HepG2 (cell line): Measurements from ENCODE around the gene ZCCHC7. TPM values are rescaled to one million over a fixed set of nuclear protein-coding genes. Genes with fewer than 3 reads are reported as not detected.

Experiments used
- ATAC-seq: fragments of 200-7000 bp; cut with Tn5 transposase; 3 replicates; pipeline ENCODE4 v1.9.1; 2020; ENCODE audit warnings: mild to moderate bottlenecking, moderate library complexity
- BruUV-seq: library from RNA; stranded (reverse); fragments of 400-500 nt; replicated peaks from 2 replicates; lab custom pipeline; 2021; lab: Mats Ljungman, UMichigan
- CTCF ChIA-PET: fragments of 300-600 bp; formaldehyde crosslinking; extraction: SDS; loops from one replicate; lab custom pipeline; 2021; ENCODE audit warnings: low total read pairs, inconsistent platforms, low intra/inter-chr PET ratio; lab: Yijun Ruan, JAX
- POLR2A ChIA-PET: fragments of 350-600 bp; sonication (Branson Sonifier 250); formaldehyde crosslinking; loops from one replicate; lab custom pipeline; 2020; ENCODE audit warnings: antibody characterized with exemption, inconsistent platforms; lab: Yijun Ruan, JAX
- DNase-seq: peaks from one replicate; pipeline ENCODE4 v3.0.0-alpha.2; 2015; ENCODE audit warnings: low spot score
- FAIRE-seq: peaks from 3 replicates; lab custom pipeline; 2011; peaks lifted over from hg19 to GRCh38; lab: Jason Lieb, UNC
- H2AFZ ChIP-seq: one replicate; pipeline ENCODE4 v1.6.1; 2011; ENCODE audit warnings: low read length, inconsistent platforms
- H3K27ac ChIP-seq: fragments of 300-600 bp; 3 replicates; pipeline ENCODE4 v1.8.0; 2011; ENCODE audit warnings: mixed run types, mild to moderate bottlenecking, mixed read lengths, low read length, inconsistent platforms; ENCODE audit not compliant: insufficient read depth; ENCODE audit errors: extremely low read length
- H3K27me3 ChIP-seq, 2 experiments: fragments of 200-600 bp in 1 of 2; 2 replicates in 1 of 2; 3 replicates in 1 of 2; pipeline versions ENCODE4 v1.6.0 to v1.8.0; 2011; ENCODE audit warnings: low read length in 2 of 2, mild to moderate bottlenecking in 2 of 2, moderate library complexity in 2 of 2, inconsistent platforms in 1 of 2; ENCODE audit not compliant: insufficient read depth in 2 of 2, control insufficient read depth in 1 of 2
- H3K36me3 ChIP-seq, 2 experiments: fragments of 200-600 bp in 1 of 2; replicated peaks in 1 of 2; 2 replicates in 1 of 2; 3 replicates in 1 of 2; pipeline versions ENCODE4 v1.5.1 to v1.8.0; 2011; ENCODE audit warnings: low read length in 2 of 2, inconsistent platforms in 1 of 2; ENCODE audit not compliant: insufficient read depth in 2 of 2, control insufficient read depth in 1 of 2
- H3K4me1 ChIP-seq: 2 replicates; pipeline ENCODE4 v1.5.1; 2012; ENCODE audit warnings: low read length, inconsistent platforms; ENCODE audit not compliant: insufficient read depth
- H3K4me2 ChIP-seq: 2 replicates; pipeline ENCODE4 v1.6.0; 2011; ENCODE audit warnings: low read depth, low read length, inconsistent platforms
- H3K4me3 ChIP-seq, 3 experiments: fragments of 200-600 bp in 1 of 3; sonication (generic), shearing (Covaris generic) in 1 of 3; replicated peaks in 1 of 3; 2 replicates each; pipeline ENCODE4 v1.5.1; 2011 to 2016; ENCODE audit warnings: low read length in 3 of 3, inconsistent platforms in 2 of 3, low read depth in 2 of 3, mild to moderate bottlenecking in 2 of 3, control low read depth in 1 of 3, mixed read lengths in 1 of 3; ENCODE audit not compliant: insufficient read depth in 1 of 3
- H3K79me2 ChIP-seq: one replicate; pipeline ENCODE4 v1.6.1; 2011; ENCODE audit warnings: low read length, inconsistent platforms; ENCODE audit not compliant: insufficient read depth
- H3K9ac ChIP-seq: 2 replicates; pipeline ENCODE4 v1.6.0; 2011; ENCODE audit warnings: mild to moderate bottlenecking, low read depth, low read length, inconsistent platforms; ENCODE audit not compliant: insufficient read depth
- H3K9me3 ChIP-seq: 2 replicates; pipeline ENCODE4 v1.5.1; 2012; ENCODE audit warnings: mild to moderate bottlenecking, low read length
- H4K20me1 ChIP-seq: 2 replicates; pipeline ENCODE4 v1.6.0; 2011; ENCODE audit warnings: inconsistent platforms, mild to moderate bottlenecking, low read length, moderate library complexity; ENCODE audit not compliant: insufficient read depth
- MLLT10 ChIP-seq: sonication (generic); formaldehyde crosslinking; IDR thresholded peaks from 2 replicates; pipeline ENCODE4 v1.4.0; 2020; ENCODE audit warnings: missing genetic modification reagents
- PHF21A ChIP-seq: sonication (generic); formaldehyde crosslinking; IDR thresholded peaks from 2 replicates; pipeline ENCODE4 v1.5.0; 2020; ENCODE audit warnings: mild to moderate bottlenecking, missing genetic modification reagents
- RXRB ChIP-seq: IDR thresholded peaks from 2 replicates; pipeline ENCODE4 v1.6.1; 2016; ENCODE audit warnings: borderline replicate concordance, missing genetic modification reagents, missing compliant biosample characterization
- SP5 ChIP-seq: IDR thresholded peaks from 2 replicates; pipeline ENCODE4 v1.6.1; 2016; ENCODE audit warnings: low read depth, borderline replicate concordance
- ZNF510 ChIP-seq: sonication (generic); formaldehyde crosslinking; IDR thresholded peaks from 2 replicates; pipeline ENCODE4 v1.4.0; 2020; ENCODE audit warnings: low read depth, mild to moderate bottlenecking, missing genetic modification reagents
- ZNF616 ChIP-seq: sonication (generic); formaldehyde crosslinking; IDR thresholded peaks from 2 replicates; pipeline ENCODE4 v1.5.0; 2020; ENCODE audit warnings: low read depth, mild to moderate bottlenecking, missing genetic modification reagents
- WGBS: methylation state at CpG from one replicate; pipeline ENCODE4 v1.1.6; 2017; ENCODE audit warnings: low lambda C conversion rate; 5-methylcytosine and 5-hydroxymethylcytosine counted together
- in situ Hi-C: cut with HindIII; loops from 2 replicates; pipeline ENCODE4 v1.10.0; 2017; ENCODE audit warnings: low pct_unique_long_range_greater_than_20kb; ENCODE audit not compliant: extremely low pct_ligation_motif_present
- intact Hi-C: fragments of 100-400 bp; cut with micrococcal nuclease; formaldehyde crosslinking; loops from one replicate; pipeline ENCODE4 v1.10.0; 2022; ENCODE audit not compliant: unreplicated experiment
- polyA plus RNA-seq, 8 experiments: library from polyadenylated mRNA; depleted of rRNA in 3 of 8; stranded (reverse) in 7 of 8; unstranded in 1 of 8; fragments of >200 nt; fragmentation: Illumina TruSeq in 4 of 8; extraction: Trizol in 4 of 8; gene quantifications; 2 replicates each; pipeline versions ENCODE4 v1.2.1 to v1.2.3, GENCODE V29; 2011 to 2016; ENCODE audit warnings: low read depth in 4 of 8, missing spikeins in 1 of 8, mixed read lengths in 1 of 8; ENCODE audit not compliant: insufficient read depth in 1 of 8
- total RNA-seq, 5 experiments: library from RNA; depleted of rRNA; stranded (reverse); fragments of >200 nt; fragmentation: Illumina TruSeq; extraction: Trizol; gene quantifications; 2 replicates each; pipeline ENCODE4 v1.2.3, GENCODE V29; 2016; ENCODE audit warnings: low read depth in 1 of 5
- TF ChIP-seq, protein P1 (sequence below): sonication (generic); formaldehyde crosslinking; IDR thresholded peaks from 2 replicates; pipeline ENCODE4 v1.5.0; 2020; ENCODE audit warnings: missing genetic modification reagents
- TF ChIP-seq, protein P2 (sequence below): sonication (generic); formaldehyde crosslinking; IDR thresholded peaks from 2 replicates; pipeline ENCODE4 v1.4.0; 2020; ENCODE audit warnings: missing genetic modification reagents, borderline replicate concordance

ZCCHC7 gene
- total and polyA plus RNA-seq, 2 of the 13 experiments (the other 11 are each of a cell fraction or from before 2014, with no cell fraction given) = 13.6 to 19.3 TPM

DNA sequence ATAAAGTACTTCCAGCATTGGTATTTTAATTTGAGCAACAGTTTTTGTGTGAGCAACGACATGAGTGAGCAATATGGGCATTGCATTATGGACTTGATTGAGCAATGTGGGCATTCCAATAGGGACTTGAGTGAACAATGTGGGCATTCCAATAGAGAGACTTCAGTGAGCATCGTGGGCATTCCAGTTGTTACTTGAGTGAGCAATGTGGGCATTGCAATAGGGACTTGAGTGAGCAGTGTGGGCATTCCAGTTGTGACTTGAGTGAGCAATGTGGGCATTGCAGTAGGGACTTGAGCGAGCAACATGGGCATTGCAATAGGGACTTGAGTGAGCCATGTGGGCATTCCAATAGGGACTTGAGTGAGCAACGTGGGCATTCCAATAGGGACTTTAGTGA lies 52.2 kb downstream of the ZCCHC7 start:
- Histone ChIP-seq H3K9me3 (no peaks in the 10 kb centered on the region), H3K4me1 (no peaks in the 10 kb centered on the region), H3K9ac (no peak overlapping the region), H4K20me1 (no peaks in the 10 kb centered on the region), H3K27me3 (no peaks in the 10 kb centered on the region), H3K4me3 (no peak overlapping the region), H3K36me3 (no peaks in the 10 kb centered on the region; a peak in 1 of 5 replicates), H2AFZ (no peak overlapping the region), H3K4me2 (no peak overlapping the region), H3K27ac (no peak overlapping the region), H3K79me2 (no peaks in the 10 kb centered on the region)
- no TSS peak for BruUV-seq
- ATAC-seq = no peak
- intact Hi-C loops (no loop called here), in situ Hi-C loops (no loop called here)
- no peak for TF ChIP-seq RXRB (CRISPR knock-in tag)
- TF ChIP-seq ZNF510 = no peak
- TF ChIP-seq, protein P1, sequence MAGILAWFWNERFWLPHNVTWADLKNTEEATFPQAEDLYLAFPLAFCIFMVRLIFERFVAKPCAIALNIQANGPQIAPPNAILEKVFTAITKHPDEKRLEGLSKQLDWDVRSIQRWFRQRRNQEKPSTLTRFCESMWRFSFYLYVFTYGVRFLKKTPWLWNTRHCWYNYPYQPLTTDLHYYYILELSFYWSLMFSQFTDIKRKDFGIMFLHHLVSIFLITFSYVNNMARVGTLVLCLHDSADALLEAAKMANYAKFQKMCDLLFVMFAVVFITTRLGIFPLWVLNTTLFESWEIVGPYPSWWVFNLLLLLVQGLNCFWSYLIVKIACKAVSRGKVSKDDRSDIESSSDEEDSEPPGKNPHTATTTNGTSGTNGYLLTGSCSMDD (CRISPR knock-in tag) = no peak
- TF ChIP-seq PHF21A = no peak
- TF ChIP-seq, protein P2, sequence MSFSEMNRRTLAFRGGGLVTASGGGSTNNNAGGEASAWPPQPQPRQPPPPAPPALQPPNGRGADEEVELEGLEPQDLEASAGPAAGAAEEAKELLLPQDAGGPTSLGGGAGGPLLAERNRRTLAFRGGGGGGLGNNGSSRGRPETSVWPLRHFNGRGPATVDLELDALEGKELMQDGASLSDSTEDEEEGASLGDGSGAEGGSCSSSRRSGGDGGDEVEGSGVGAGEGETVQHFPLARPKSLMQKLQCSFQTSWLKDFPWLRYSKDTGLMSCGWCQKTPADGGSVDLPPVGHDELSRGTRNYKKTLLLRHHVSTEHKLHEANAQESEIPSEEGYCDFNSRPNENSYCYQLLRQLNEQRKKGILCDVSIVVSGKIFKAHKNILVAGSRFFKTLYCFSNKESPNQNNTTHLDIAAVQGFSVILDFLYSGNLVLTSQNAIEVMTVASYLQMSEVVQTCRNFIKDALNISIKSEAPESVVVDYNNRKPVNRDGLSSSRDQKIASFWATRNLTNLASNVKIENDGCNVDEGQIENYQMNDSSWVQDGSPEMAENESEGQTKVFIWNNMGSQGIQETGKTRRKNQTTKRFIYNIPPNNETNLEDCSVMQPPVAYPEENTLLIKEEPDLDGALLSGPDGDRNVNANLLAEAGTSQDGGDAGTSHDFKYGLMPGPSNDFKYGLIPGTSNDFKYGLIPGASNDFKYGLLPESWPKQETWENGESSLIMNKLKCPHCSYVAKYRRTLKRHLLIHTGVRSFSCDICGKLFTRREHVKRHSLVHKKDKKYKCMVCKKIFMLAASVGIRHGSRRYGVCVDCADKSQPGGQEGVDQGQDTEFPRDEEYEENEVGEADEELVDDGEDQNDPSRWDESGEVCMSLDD = no peak
- TF ChIP-seq SP5 (CRISPR knock-in tag) = no peak
- TF ChIP-seq ZNF616 = no peak
- TF ChIP-seq MLLT10 (CRISPR knock-in tag) = no peak
- CTCF ChIA-PET = no interaction called here
- no peak for DNase-seq
- WGBS = 88% methylated on average over 4 of the region's 4 CpGs
- no peak for FAIRE-seq
- POLR2A ChIA-PET = no interaction called here
